Endothelial cell of umbilical vein (primary cell): ENCODE data around the gene SLTM. TPM values are rescaled to one million over a fixed set of nuclear protein-coding genes. Genes with fewer than 3 reads are reported as not detected.
"Not testable (repeated sequence)": the region's sequence is repeated elsewhere in the genome, so short reads cannot be mapped to it uniquely, and the experiment has no call there.

Experiments
- BruUV-seq: library from RNA; stranded (reverse); fragments of 400-500 nt; replicated peaks from 2 replicates; lab custom pipeline; 2021; lab: Mats Ljungman, UMichigan
- CTCF ChIA-PET: fragments of 300-600, 350-600 bp; sonication (Branson Sonifier 250); formaldehyde crosslinking; loops from one replicate; lab custom pipeline; 2021; ENCODE audit warnings: antibody characterized with exemption, inconsistent platforms; lab: Charles Lee
- POLR2A ChIA-PET: fragments of 300-600, 350-600 bp; sonication (Branson Sonifier 250); formaldehyde crosslinking; loops from one replicate; lab custom pipeline; 2021; ENCODE audit warnings: antibody characterized with exemption, inconsistent platforms; lab: Charles Lee
- DNase-seq: peaks from one replicate; pipeline ENCODE4 v3.0.0-alpha.2; 2011; ENCODE audit warnings: low read depth, low spot score
- FAIRE-seq: peaks from 2 replicates; lab custom pipeline; 2011; peaks lifted over from hg19 to GRCh38; lab: Jason Lieb, UNC
- H2AFZ ChIP-seq: 2 replicates; pipeline ENCODE4 v1.6.0; 2012; ENCODE audit warnings: low read depth, low read length, control low read depth, inconsistent platforms
- H3K27ac ChIP-seq: 2 replicates; pipeline ENCODE4 v1.5.1; 2011; ENCODE audit warnings: low read depth, mild to moderate bottlenecking, control low read depth, low read length, moderate library complexity; ENCODE audit not compliant: insufficient read depth
- H3K27me3 ChIP-seq, 2 experiments: 2 replicates each; pipeline versions ENCODE4 v1.6.0 to v1.6.1; 2011; ENCODE audit warnings: low read length in 2 of 2, mixed read lengths in 1 of 2; ENCODE audit not compliant: control insufficient read depth in 2 of 2, insufficient read depth in 2 of 2
- H3K36me3 ChIP-seq, 2 experiments: 2 replicates in 1 of 2; 3 replicates in 1 of 2; pipeline ENCODE4 v1.5.1; 2011; ENCODE audit warnings: low read length in 2 of 2, mild to moderate bottlenecking in 1 of 2, moderate library complexity in 1 of 2; ENCODE audit not compliant: control insufficient read depth in 2 of 2, insufficient read depth in 2 of 2; ENCODE audit errors: extremely low read depth in 1 of 2
- H3K4me1 ChIP-seq: 3 replicates; pipeline ENCODE4 v1.5.1; 2011; ENCODE audit warnings: mild to moderate bottlenecking, low read length; ENCODE audit not compliant: control insufficient read depth, insufficient read depth; ENCODE audit errors: extremely low read depth
- H3K4me2 ChIP-seq: 2 replicates; pipeline ENCODE4 v1.6.1; 2011; ENCODE audit warnings: low read length, control low read depth, mixed read lengths; ENCODE audit not compliant: insufficient read depth
- H3K4me3 ChIP-seq, 3 experiments: fragments of 200-600 bp in 1 of 3; sonication (generic), shearing (Covaris generic) in 1 of 3; replicated peaks in 1 of 3; 2 replicates each; pipeline ENCODE4 v1.5.1; 2011 to 2016; ENCODE audit warnings: control low read depth in 3 of 3, low read length in 3 of 3, mild to moderate bottlenecking in 2 of 3, inconsistent platforms in 1 of 3, low read depth in 1 of 3, moderate library complexity in 1 of 3; ENCODE audit not compliant: insufficient read depth in 1 of 3
- H3K79me2 ChIP-seq: 2 replicates; pipeline ENCODE4 v1.6.0; 2012; ENCODE audit warnings: low read length, inconsistent platforms; ENCODE audit not compliant: control insufficient read depth, insufficient read depth
- H3K9ac ChIP-seq: replicated peaks from 2 replicates; pipeline ENCODE3; 2011; ENCODE audit warnings: low read length, control low read depth; ENCODE audit not compliant: insufficient read depth; ENCODE audit errors: extremely low read depth
- H3K9me1 ChIP-seq: replicated peaks from 3 replicates; pipeline ENCODE4 v1.6.0; 2011; ENCODE audit warnings: mild to moderate bottlenecking, low read length; ENCODE audit not compliant: control insufficient read depth, insufficient read depth; ENCODE audit errors: extremely low read depth
- H3K9me3 ChIP-seq: replicated peaks from 2 replicates; pipeline ENCODE4 v1.5.1; 2012; ENCODE audit warnings: low read length, inconsistent platforms; ENCODE audit not compliant: control insufficient read depth, insufficient read depth
- H4K20me1 ChIP-seq: replicated peaks from 2 replicates; pipeline ENCODE3; 2011; ENCODE audit warnings: mild to moderate bottlenecking, low read length; ENCODE audit not compliant: control insufficient read depth, insufficient read depth; ENCODE audit errors: extremely low read depth
- EZH2 ChIP-seq: IDR thresholded peaks from 2 replicates; pipeline ENCODE4 v1.6.1; 2012; ENCODE audit warnings: borderline replicate concordance, low read depth, mild to moderate bottlenecking, moderate library complexity, low read length, inconsistent platforms; ENCODE audit not compliant: severe bottlenecking
- FOS ChIP-seq: IDR thresholded peaks from 2 replicates; pipeline ENCODE4 v1.6.1; 2011; ENCODE audit warnings: mild to moderate bottlenecking, low read length, moderate library complexity, borderline replicate concordance; ENCODE audit not compliant: insufficient read depth
- JUN ChIP-seq: IDR thresholded peaks from 2 replicates; pipeline ENCODE4 v1.6.1; 2011; ENCODE audit warnings: borderline replicate concordance, low read depth; ENCODE audit not compliant: insufficient read length, insufficient read depth
- MYC ChIP-seq: IDR thresholded peaks from one replicate; pipeline ENCODE4 v1.6.1; 2011; ENCODE audit warnings: mild to moderate bottlenecking, low read depth, low read length
- POLR2AphosphoS5 ChIP-seq: IDR thresholded peaks from 2 replicates; pipeline ENCODE4 v1.6.1; 2012; ENCODE audit warnings: low read depth, mild to moderate bottlenecking, control low read depth, low read length, moderate library complexity; ENCODE audit not compliant: insufficient read depth
- dilution Hi-C: fragments of 300-500 bp; cut with MboI; formaldehyde crosslinking; loops from one replicate; pipeline ENCODE4 v1.15.0; 2019; ENCODE audit warnings: low sequenced_read_pairs; ENCODE audit not compliant: extremely low pct_ligation_motif_present
- intact Hi-C: fragments of 100-400 bp; cut with micrococcal nuclease; formaldehyde crosslinking; loops from one replicate; pipeline ENCODE4 v1.10.0; 2022
- polyA plus RNA-seq, 4 experiments: library from polyadenylated mRNA; depleted of rRNA in 3 of 4; stranded (reverse) in 3 of 4; unstranded in 1 of 4; fragments of >200 nt; gene quantifications; 2 replicates each; pipeline versions ENCODE4 v1.2.1 to v1.2.3, GENCODE V29; 2011 to 2012; ENCODE audit warnings: missing spikeins in 1 of 4
- total RNA-seq: library from RNA; stranded (reverse); gene quantifications from 2 replicates; pipeline ENCODE4 v1.2.3, GENCODE V29; 2021
- TF ChIP-seq, protein P1 (sequence below), 2 donors: IDR thresholded peaks; 1 replicate in 1 of 2; 2 replicates in 1 of 2; pipeline ENCODE4 v1.5.1; 2011; ENCODE audit warnings: low read length in 2 of 2, mild to moderate bottlenecking in 2 of 2, moderate library complexity in 2 of 2, control low read depth in 1 of 2, inconsistent platforms in 1 of 2, low read depth in 1 of 2; ENCODE audit not compliant: insufficient read depth in 1 of 2; ENCODE audit errors: extremely low read depth in 1 of 2

SLTM gene
- total and polyA plus RNA-seq, 2 donors (not counting 3 experiments of a cell fraction or from before 2014, with no cell fraction given): 28.1 to 93.0 TPM

DNA sequence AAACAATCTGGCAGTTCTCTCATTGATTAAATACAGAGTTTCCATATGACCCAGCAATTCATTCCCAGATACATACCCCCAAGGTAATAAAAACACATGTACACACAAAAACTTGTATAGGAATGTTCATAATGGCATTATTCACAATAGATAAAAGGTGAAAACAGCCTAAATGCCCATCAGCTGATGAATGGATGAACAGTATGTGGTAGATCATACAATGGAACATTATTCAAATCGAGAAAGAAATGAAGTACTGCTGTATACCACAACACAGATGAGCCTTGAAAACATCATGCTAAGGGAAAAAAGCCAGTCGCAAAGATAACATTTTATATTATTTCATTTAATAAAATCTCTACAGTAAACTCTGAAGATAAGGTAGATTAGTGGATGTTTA is 71.2 kb downstream of the SLTM start:
- H3K79me2 ChIP-seq: no peaks in the 10 kb centered on the region
- no TSS peak for BruUV-seq
- no peak overlapping the region for H3K4me2 ChIP-seq
- H3K9me1 ChIP-seq: no peaks in the 10 kb centered on the region
- no peak overlapping the region for H3K4me3 ChIP-seq
- no peak overlapping the region for H2AFZ ChIP-seq
- ChIA-PET CTCF (no interaction called here), POLR2A (no interaction called here)
- no peaks in the 10 kb centered on the region for H3K36me3 ChIP-seq
- TF ChIP-seq, protein P1, sequence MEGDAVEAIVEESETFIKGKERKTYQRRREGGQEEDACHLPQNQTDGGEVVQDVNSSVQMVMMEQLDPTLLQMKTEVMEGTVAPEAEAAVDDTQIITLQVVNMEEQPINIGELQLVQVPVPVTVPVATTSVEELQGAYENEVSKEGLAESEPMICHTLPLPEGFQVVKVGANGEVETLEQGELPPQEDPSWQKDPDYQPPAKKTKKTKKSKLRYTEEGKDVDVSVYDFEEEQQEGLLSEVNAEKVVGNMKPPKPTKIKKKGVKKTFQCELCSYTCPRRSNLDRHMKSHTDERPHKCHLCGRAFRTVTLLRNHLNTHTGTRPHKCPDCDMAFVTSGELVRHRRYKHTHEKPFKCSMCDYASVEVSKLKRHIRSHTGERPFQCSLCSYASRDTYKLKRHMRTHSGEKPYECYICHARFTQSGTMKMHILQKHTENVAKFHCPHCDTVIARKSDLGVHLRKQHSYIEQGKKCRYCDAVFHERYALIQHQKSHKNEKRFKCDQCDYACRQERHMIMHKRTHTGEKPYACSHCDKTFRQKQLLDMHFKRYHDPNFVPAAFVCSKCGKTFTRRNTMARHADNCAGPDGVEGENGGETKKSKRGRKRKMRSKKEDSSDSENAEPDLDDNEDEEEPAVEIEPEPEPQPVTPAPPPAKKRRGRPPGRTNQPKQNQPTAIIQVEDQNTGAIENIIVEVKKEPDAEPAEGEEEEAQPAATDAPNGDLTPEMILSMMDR (IDR thresholded peaks at IDR 0.05; ENCODE audit: extremely low read depth in 1 of 2, insufficient read depth in 1 of 2, low read depth in 1 of 2, low read length in 2 of 2): no peak
- TF ChIP-seq JUN: no peak
- no peak for TF ChIP-seq FOS
- TF ChIP-seq EZH2: no peak
- no peak for TF ChIP-seq POLR2AphosphoS5
- TF ChIP-seq MYC: no peak
- FAIRE-seq: no peak
- no peaks in the 10 kb centered on the region for H3K9me3 ChIP-seq
- H3K9ac ChIP-seq: no peak overlapping the region
- no peaks in the 10 kb centered on the region for H3K27me3 ChIP-seq
- dilution Hi-C loops (no loop called here), intact Hi-C loops (no loop called here)
- H4K20me1 ChIP-seq: no peaks in the 10 kb centered on the region
- no peak overlapping the region for H3K27ac ChIP-seq
- DNase-seq: no peak
- H3K4me1 ChIP-seq: no peaks in the 10 kb centered on the region

DNA sequence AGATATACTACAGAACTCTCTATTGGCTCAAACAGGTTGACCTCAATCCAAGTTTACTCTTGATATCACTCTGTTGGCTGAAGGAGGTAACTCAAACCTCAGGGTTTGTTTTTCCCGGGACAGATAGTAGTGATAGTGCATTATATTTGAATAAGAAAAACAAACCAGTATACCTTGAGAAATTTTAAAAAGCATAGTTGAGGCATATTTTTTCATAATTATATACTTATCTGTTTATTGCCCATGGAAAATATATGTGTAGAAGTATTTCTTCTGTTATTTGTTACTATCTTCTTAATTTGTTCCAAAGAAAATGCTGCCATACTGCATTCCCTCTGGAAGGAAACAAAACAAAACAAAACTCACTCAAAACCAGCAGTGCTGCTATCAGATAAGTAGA is 76.9 kb downstream of the SLTM start:
- CTCF ChIA-PET, H3K27ac ChIP-seq, H3K9me3 ChIP-seq, H4K20me1 ChIP-seq, BruUV-seq, POLR2A ChIA-PET, H3K27me3 ChIP-seq, FAIRE-seq, H3K4me2 ChIP-seq, H3K9ac ChIP-seq, H3K79me2 ChIP-seq, H3K4me3 ChIP-seq, intact Hi-C loops, H3K9me1 ChIP-seq, H3K4me1 ChIP-seq, H2AFZ ChIP-seq, dilution Hi-C loops, DNase-seq, H3K36me3 ChIP-seq: not testable (repeated sequence)
